IgD-negative memory B cell (primary cell): ENCODE results near the gene TNFRSF1A. TPM values are rescaled to one million over a fixed set of nuclear protein-coding genes. Genes with fewer than 3 reads are reported as not detected.

Experiments
- H3K27ac Mint-ChIP-seq, 3 donors: one replicate each; pipeline ENCODE4 v1.8.0; 2020 to 2022; ENCODE audit warnings: mild to moderate bottlenecking in 3 of 3, mixed read lengths in 3 of 3, moderate library complexity in 1 of 3
- H3K27me3 Mint-ChIP-seq: one replicate; pipeline ENCODE4 v1.8.0; 2021; ENCODE audit warnings: mixed read lengths
- H3K36me3 Mint-ChIP-seq: one replicate; pipeline ENCODE4 v1.8.0; 2020; ENCODE audit warnings: mild to moderate bottlenecking, mixed read lengths
- H3K4me1 Mint-ChIP-seq, 3 donors: one replicate each; pipeline ENCODE4 v1.8.0; 2020 to 2022; ENCODE audit warnings: mixed read lengths in 3 of 3, mild to moderate bottlenecking in 1 of 3
- H3K4me3 Mint-ChIP-seq, 4 donors: one replicate each; pipeline ENCODE4 v1.8.0; 2020 to 2022; ENCODE audit warnings: mild to moderate bottlenecking in 4 of 4, mixed read lengths in 4 of 4, moderate library complexity in 3 of 4
- H3K9me3 Mint-ChIP-seq, 3 donors: one replicate each; pipeline ENCODE4 v1.8.0; 2020 to 2021; ENCODE audit warnings: mixed read lengths in 3 of 3, mild to moderate bottlenecking in 1 of 3
- polyA plus RNA-seq: library from polyadenylated mRNA; unstranded; fragments of 300-500 nt; fragmentation: Illumina TruSeq; gene quantifications from one replicate; pipeline ENCODE4 v1.2.3, GENCODE V29; 2021

TNFRSF1A gene
- polyA plus RNA-seq, 1 donor from 2014 or later: 2.4 TPM

GRCh38 chr12:6367969-6368892 is 26.4 kb upstream of the TNFRSF1A start:
- peaks cover 1% of the 10 kb centered on the region for H3K36me3 Mint-ChIP-seq
- peaks cover 0 to 6% (median 4%) of the 10 kb centered on the region in 3 donors for H3K4me1 Mint-ChIP-seq
- H3K27ac Mint-ChIP-seq: peak overlapping the region in 1 of 3 donors; percentile 21
- H3K27me3 Mint-ChIP-seq: peaks cover 8% of the 10 kb centered on the region
- peaks cover 0 to 5% (median 0%) of the 10 kb centered on the region in 3 donors for H3K9me3 Mint-ChIP-seq
- peak overlapping the region in 1 of 4 donors; percentile 37 for H3K4me3 Mint-ChIP-seq

GRCh38 chr12:6367065-6367968 is 25.4 kb upstream of the TNFRSF1A start:
- peaks cover 11% of the 10 kb centered on the region for H3K27me3 Mint-ChIP-seq
- H3K4me1 Mint-ChIP-seq: peaks cover 0 to 6% (median 6%) of the 10 kb centered on the region in 3 donors
- peak overlapping the region in 1 of 4 donors; percentile 37 for H3K4me3 Mint-ChIP-seq
- H3K27ac Mint-ChIP-seq: peak overlapping the region in 1 of 3 donors; percentile 21
- peaks cover 1% of the 10 kb centered on the region for H3K36me3 Mint-ChIP-seq
- H3K9me3 Mint-ChIP-seq: peaks cover 0 to 5% (median 0%) of the 10 kb centered on the region in 3 donors

- Mint-ChIP-seq H3K36me3 (no peaks in the 10 kb centered on the region), H3K27ac (peak overlapping the region in 1 of 3 donors; percentile 48), H3K27me3 (peaks cover 21% of the 10 kb centered on the region), H3K4me3 (peak overlapping the region in 3 of 4 donors; percentile 37 to 57 (median 49)), H3K9me3 (peaks cover 0 to 5% (median 0%) of the 10 kb centered on the region in 3 donors), H3K4me1 (peaks cover 3 to 6% (median 6%) of the 10 kb centered on the region in 3 donors)
Measured at GRCh38 chr12:6364044-6364374, 22.1 kb upstream of the TNFRSF1A start.

GRCh38 chr12:6363330-6364043 is 21.6 kb upstream of the TNFRSF1A start:
- peaks cover 3 to 6% (median 6%) of the 10 kb centered on the region in 3 donors for H3K4me1 Mint-ChIP-seq
- H3K36me3 Mint-ChIP-seq: no peaks in the 10 kb centered on the region
- H3K4me3 Mint-ChIP-seq: peak overlapping the region; percentile 27 to 77 (median 47)
- no peak overlapping the region for H3K27ac Mint-ChIP-seq
- peaks cover 26% of the 10 kb centered on the region for H3K27me3 Mint-ChIP-seq
- peaks cover 0 to 5% (median 0%) of the 10 kb centered on the region in 3 donors for H3K9me3 Mint-ChIP-seq

GRCh38 chr12:6363010-6363329 is 21.1 kb upstream of the TNFRSF1A start:
- H3K36me3 Mint-ChIP-seq: no peaks in the 10 kb centered on the region
- H3K27ac Mint-ChIP-seq: no peak overlapping the region
- H3K4me1 Mint-ChIP-seq: peaks cover 3 to 6% (median 6%) of the 10 kb centered on the region in 3 donors
- H3K4me3 Mint-ChIP-seq: no peak overlapping the region
- peaks cover 31% of the 10 kb centered on the region for H3K27me3 Mint-ChIP-seq
- peaks cover 0 to 5% (median 0%) of the 10 kb centered on the region in 3 donors for H3K9me3 Mint-ChIP-seq

- peaks cover 32% of the 10 kb centered on the region for H3K27me3 Mint-ChIP-seq
- peak overlapping the region in 2 of 4 donors; percentile 7 to 46 for H3K4me3 Mint-ChIP-seq
- H3K4me1 Mint-ChIP-seq: peaks cover 1 to 4% (median 3%) of the 10 kb centered on the region in 3 donors
- peaks cover 0 to 3% (median 0%) of the 10 kb centered on the region in 3 donors for H3K9me3 Mint-ChIP-seq
- H3K36me3 Mint-ChIP-seq: no peaks in the 10 kb centered on the region
- no peak overlapping the region for H3K27ac Mint-ChIP-seq
Measured at GRCh38 chr12:6362403-6362802, 20.5 kb upstream of the TNFRSF1A start.

- H3K4me3 Mint-ChIP-seq: peak overlapping the region in 2 of 4 donors; percentile 7 to 47
- no peak overlapping the region for H3K27ac Mint-ChIP-seq
Measured at GRCh38 chr12:6361834-6362233, 20.0 kb upstream of the TNFRSF1A start.

GRCh38 chr12:6360578-6361490 is 19.0 kb upstream of the TNFRSF1A start:
- Mint-ChIP-seq H3K4me3 (peak overlapping the region in 1 of 4 donors; percentile 66), H3K4me1 (peaks cover 0 to 3% (median 3%) of the 10 kb centered on the region in 3 donors), H3K9me3 (no peaks in the 10 kb centered on the region), H3K36me3 (no peaks in the 10 kb centered on the region), H3K27ac (peak overlapping the region in 1 of 3 donors; percentile 59), H3K27me3 (peaks cover 37% of the 10 kb centered on the region)

More at GRCh38 chr12:6361834-6362233, 20.0 kb upstream of the TNFRSF1A start:
- Mint-ChIP-seq H3K36me3 (no peaks in the 10 kb centered on the region), H3K9me3 (peaks cover 0 to under 1% (median 0%) of the 10 kb centered on the region in 3 donors), H3K27me3 (peaks cover 35% of the 10 kb centered on the region), H3K4me1 (peaks cover 0 to 3% (median 1%) of the 10 kb centered on the region in 3 donors)

GRCh38 chr12:6360080-6360571 is 18.2 kb upstream of the TNFRSF1A start:
- Mint-ChIP-seq H3K9me3 (no peaks in the 10 kb centered on the region), H3K27ac (peak overlapping the region in 1 of 3 donors; percentile 59)

GRCh38 chr12:6358881-6359280 is 17.0 kb upstream of the TNFRSF1A start:
- Mint-ChIP-seq H3K36me3 (no peaks in the 10 kb centered on the region), H3K4me3 (no peak overlapping the region), H3K9me3 (no peaks in the 10 kb centered on the region), H3K27ac (peak overlapping the region in 1 of 3 donors; percentile 67), H3K27me3 (peaks cover 50% of the 10 kb centered on the region), H3K4me1 (peaks cover 0 to 5% (median 3%) of the 10 kb centered on the region in 3 donors)

More at GRCh38 chr12:6360080-6360571, 18.2 kb upstream of the TNFRSF1A start:
- H3K4me1 Mint-ChIP-seq: peaks cover 0 to 3% (median 3%) of the 10 kb centered on the region in 3 donors
- H3K27me3 Mint-ChIP-seq: peaks cover 41% of the 10 kb centered on the region
- H3K36me3 Mint-ChIP-seq: no peaks in the 10 kb centered on the region
- H3K4me3 Mint-ChIP-seq: peak overlapping the region in 2 of 4 donors; percentile 34 to 79

GRCh38 chr12:6356374-6356820 is 14.5 kb upstream of the TNFRSF1A start:
- H3K27ac Mint-ChIP-seq: no peak overlapping the region
- no peak overlapping the region for H3K4me3 Mint-ChIP-seq
- H3K9me3 Mint-ChIP-seq: no peaks in the 10 kb centered on the region
- peaks cover 45% of the 10 kb centered on the region for H3K27me3 Mint-ChIP-seq
- H3K36me3 Mint-ChIP-seq: no peaks in the 10 kb centered on the region
- H3K4me1 Mint-ChIP-seq: peaks cover 0 to 4% (median 3%) of the 10 kb centered on the region in 3 donors

GRCh38 chr12:6355491-6356373 is 13.9 kb upstream of the TNFRSF1A start:
- Mint-ChIP-seq H3K9me3 (no peaks in the 10 kb centered on the region), H3K4me1 (peaks cover 0 to 4% (median 3%) of the 10 kb centered on the region in 3 donors), H3K4me3 (no peak overlapping the region), H3K36me3 (no peaks in the 10 kb centered on the region), H3K27ac (no peak overlapping the region), H3K27me3 (peaks cover 41% of the 10 kb centered on the region)
